Activated T-helper 1 cell treated with anti-CD3 and anti-CD28 coated beads, Interleukin-12 subunit alpha, Interleukin-12 subunit beta, Interleukin-2, Interleukin-4 antibody, amounts not matched to agents 30 ng/mL and 10 ng/mL and 1 ng/mL, durations not matched to agents 14 hours and 24 hours and 36 hours (primary cell): ENCODE measurements around the gene VPS18. TPM values are rescaled to one million over a fixed set of nuclear protein-coding genes. Genes with fewer than 3 reads are reported as not detected.

ENCODE experiments used
- DNase-seq: peaks from one replicate; pipeline ENCODE4 v3.0.0; 2021; ENCODE audit warnings: low spot score
- H3K27ac Mint-ChIP-seq: one replicate; pipeline ENCODE4 v1.8.0; 2021; ENCODE audit warnings: mild to moderate bottlenecking, mixed read lengths
- H3K27me3 Mint-ChIP-seq: one replicate; pipeline ENCODE4 v1.8.0; 2022; ENCODE audit warnings: mild to moderate bottlenecking, moderate library complexity, mixed read lengths; ENCODE audit not compliant: insufficient read depth
- H3K36me3 Mint-ChIP-seq: one replicate; pipeline ENCODE4 v1.8.0; 2021; ENCODE audit warnings: low read depth, mixed read lengths
- H3K4me1 Mint-ChIP-seq: one replicate; pipeline ENCODE4 v1.8.0; 2021; ENCODE audit warnings: low read depth, mixed read lengths
- H3K4me3 Mint-ChIP-seq: one replicate; pipeline ENCODE4 v1.8.0; 2021; ENCODE audit warnings: mild to moderate bottlenecking, moderate library complexity, mixed read lengths
- H3K9me3 Mint-ChIP-seq: one replicate; pipeline ENCODE4 v1.8.0; 2021; ENCODE audit warnings: mixed read lengths
- intact Hi-C: fragments of 100-400 bp; cut with micrococcal nuclease; formaldehyde crosslinking; loops from one replicate; pipeline ENCODE4 v1.15.1; 2024
- total RNA-seq: library from RNA; stranded (reverse); gene quantifications from 2 replicates; pipeline ENCODE4 v1.2.3, GENCODE V29; 2022

The VPS18 gene
- total RNA-seq, 1 donor from 2014 or later, result 16.7 TPM

GRCh38 chr15:40872791-40873693 lies 21.2 kb upstream of the VPS18 start:
- Mint-ChIP-seq H3K27me3 (peaks cover 7% of the 10 kb centered on the region), H3K9me3 (no peaks in the 10 kb centered on the region), H3K27ac (no peak overlapping the region), H3K36me3 (no peaks in the 10 kb centered on the region), H3K4me3 (peak overlapping the region; percentile 77), H3K4me1 (peaks cover 29% of the 10 kb centered on the region)
- no peak for DNase-seq
- intact Hi-C loops, result no loop called here

- H3K4me3 Mint-ChIP-seq, result peak within 1 kb of the TSS; percentile 88
- peak; percentile 58 for DNase-seq
- no peaks in the 10 kb centered on the region for H3K36me3 Mint-ChIP-seq
- H3K4me1 Mint-ChIP-seq, result peaks cover 34% of the 10 kb centered on the region
- peaks cover 7% of the 10 kb centered on the region for H3K27me3 Mint-ChIP-seq
- no peaks in the 10 kb centered on the region for H3K9me3 Mint-ChIP-seq
- intact Hi-C loops, result loop anchor here (1.0 kb wide), 1 partner anchor 17 kb away; no protein-coding TSS in a partner anchor
- peak within 1 kb of the TSS; percentile 68 for H3K27ac Mint-ChIP-seq
Measured at GRCh38 chr15:40873694-40874561, 20.3 kb upstream of the VPS18 start, which contains the start of gene RHOV. Gene RHOV, minus strand, starts transcription at chr15:40874234. Its CDS starts 95 bp downstream, at chr15:40874139.

GRCh38 chr15:40875991-40876730 lies 18.1 kb upstream of the VPS18 start:
- DNase-seq, result no peak
- Mint-ChIP-seq H3K4me3 (no peak overlapping the region), H3K4me1 (peaks cover 37% of the 10 kb centered on the region), H3K36me3 (no peaks in the 10 kb centered on the region), H3K27ac (no peak overlapping the region), H3K27me3 (peaks cover 7% of the 10 kb centered on the region), H3K9me3 (no peaks in the 10 kb centered on the region)
- intact Hi-C loops, result no loop called here

- Mint-ChIP-seq H3K4me1 (peaks cover 22% of the 10 kb centered on the region), H3K27me3 (peaks cover 2% of the 10 kb centered on the region), H3K9me3 (no peaks in the 10 kb centered on the region), H3K36me3 (no peaks in the 10 kb centered on the region), H3K27ac (no peak overlapping the region), H3K4me3 (no peak overlapping the region)
- DNase-seq, result no peak
- intact Hi-C loops, result loop anchor here (2.0 kb wide), 2 partner anchors 17 to 19 kb away; partner anchors contain the start of gene VPS18
Measured at GRCh38 chr15:40877694-40878093, 16.6 kb upstream of the VPS18 start.

- peak overlapping the region; percentile 16 for H3K4me3 Mint-ChIP-seq
- intact Hi-C loops, result loop anchor here (1.0 to 2.0 kb wide), 3 partner anchors 7 to 20 kb away; partner anchors contain the start of gene VPS18
- no peaks in the 10 kb centered on the region for H3K36me3 Mint-ChIP-seq
- peak; percentile 51 for DNase-seq
- H3K9me3 Mint-ChIP-seq, result no peaks in the 10 kb centered on the region
- H3K4me1 Mint-ChIP-seq, result peaks cover 21% of the 10 kb centered on the region
- H3K27me3 Mint-ChIP-seq, result peaks cover 2% of the 10 kb centered on the region
- H3K27ac Mint-ChIP-seq, result peak overlapping the region; percentile 24
Measured at GRCh38 chr15:40878785-40879184, 15.5 kb upstream of the VPS18 start.

DNA sequence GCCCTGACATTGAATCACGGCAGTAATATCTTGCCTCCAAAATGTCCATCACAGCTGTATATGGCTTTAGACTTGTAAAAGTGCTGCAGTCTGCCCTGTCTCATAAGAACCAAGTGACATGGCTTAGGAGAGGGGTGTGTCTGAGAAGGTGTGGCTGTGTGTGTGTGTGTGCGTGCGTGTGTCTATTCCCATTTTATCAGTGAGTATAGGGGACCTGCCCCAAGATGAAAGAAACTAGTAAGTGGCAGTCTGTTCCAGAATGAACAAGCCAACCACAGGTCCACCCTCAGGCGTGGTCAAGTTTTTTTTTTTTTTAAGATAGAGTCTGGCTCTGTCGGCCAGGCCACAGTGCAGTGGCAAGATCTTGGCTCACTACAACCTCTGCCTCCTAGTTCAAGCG lies 14.6 kb upstream of the VPS18 start:
- Mint-ChIP-seq H3K27ac (peak overlapping the region; percentile 40), H3K4me3 (no peak overlapping the region), H3K9me3 (no peaks in the 10 kb centered on the region), H3K27me3 (no peaks in the 10 kb centered on the region), H3K4me1 (peaks cover 21% of the 10 kb centered on the region), H3K36me3 (no peaks in the 10 kb centered on the region)
- no peak for DNase-seq
- intact Hi-C loops, result loop anchor here (1.0 to 2.0 kb wide), 3 partner anchors 8 to 21 kb away; partner anchors contain the start of gene VPS18

- Mint-ChIP-seq H3K9me3 (no peaks in the 10 kb centered on the region), H3K27ac (no peak overlapping the region), H3K27me3 (no peaks in the 10 kb centered on the region), H3K4me3 (no peak overlapping the region), H3K36me3 (peaks cover 1% of the 10 kb centered on the region), H3K4me1 (peaks cover 31% of the 10 kb centered on the region)
- DNase-seq, result no peak
- intact Hi-C loops, result no loop called here
Measured at GRCh38 chr15:40881351-40881750, 12.9 kb upstream of the VPS18 start.

DNA sequence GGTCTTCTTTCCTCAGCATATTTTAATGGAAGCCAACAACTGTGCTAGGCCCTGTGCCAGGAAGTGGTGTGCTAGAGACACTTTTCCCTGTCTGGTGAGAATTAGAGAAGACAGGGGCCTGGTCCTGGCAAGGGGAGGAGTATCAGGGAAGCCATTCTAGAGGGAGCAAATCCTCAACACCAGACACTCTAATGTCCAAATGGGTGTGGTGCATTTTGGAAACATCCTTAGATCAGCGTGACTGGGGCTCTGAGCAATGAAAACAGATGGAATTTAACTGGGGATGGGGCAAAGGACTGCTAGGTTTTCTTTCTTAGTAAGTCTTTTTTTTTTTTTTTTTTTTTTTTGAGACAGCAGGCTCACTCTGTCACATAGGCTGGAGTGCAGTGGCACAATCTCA lies 7.7 kb upstream of the VPS18 start:
- peaks cover 2% of the 10 kb centered on the region for H3K27me3 Mint-ChIP-seq
- H3K36me3 Mint-ChIP-seq, result peaks cover 4% of the 10 kb centered on the region
- peaks cover 21% of the 10 kb centered on the region for H3K4me1 Mint-ChIP-seq
- no peak for DNase-seq
- intact Hi-C loops, result no loop called here
- no peaks in the 10 kb centered on the region for H3K9me3 Mint-ChIP-seq
- H3K27ac Mint-ChIP-seq, result no peak overlapping the region
- no peak overlapping the region for H3K4me3 Mint-ChIP-seq

- intact Hi-C loops, result no loop called here
- Mint-ChIP-seq H3K27ac (no peak overlapping the region), H3K4me1 (peaks cover 43% of the 10 kb centered on the region), H3K27me3 (peaks cover 4% of the 10 kb centered on the region), H3K9me3 (no peaks in the 10 kb centered on the region), H3K4me3 (no peak overlapping the region), H3K36me3 (peaks cover 4% of the 10 kb centered on the region)
- DNase-seq, result no peak
Measured at GRCh38 chr15:40889112-40889511, 5.1 kb upstream of the VPS18 start.

- no peak overlapping the region for H3K27ac Mint-ChIP-seq
- no peak for DNase-seq
- no peak overlapping the region for H3K4me3 Mint-ChIP-seq
- H3K4me1 Mint-ChIP-seq, result peaks cover 44% of the 10 kb centered on the region
- H3K36me3 Mint-ChIP-seq, result peaks cover 9% of the 10 kb centered on the region
- peaks cover 4% of the 10 kb centered on the region for H3K27me3 Mint-ChIP-seq
- no peaks in the 10 kb centered on the region for H3K9me3 Mint-ChIP-seq
- intact Hi-C loops, result loop anchor here (5.0 kb wide), 3 partner anchors 49 to 324 kb away; partner anchors contain the start of genes CCDC32, KNL1, RPUSD2 and SPINT1
Measured at GRCh38 chr15:40891138-40891537, 3.1 kb upstream of the VPS18 start.

- H3K27me3 Mint-ChIP-seq, result peaks cover 4% of the 10 kb centered on the region
- H3K9me3 Mint-ChIP-seq, result no peaks in the 10 kb centered on the region
- H3K36me3 Mint-ChIP-seq, result peaks cover 6% of the 10 kb centered on the region
- H3K4me3 Mint-ChIP-seq, result peak overlapping the region; percentile 31
- no peak for DNase-seq
- intact Hi-C loops, result loop anchor here (5.0 kb wide), 3 partner anchors 50 to 325 kb away; partner anchors contain the start of genes CCDC32, KNL1, RPUSD2 and SPINT1
- no peak overlapping the region for H3K27ac Mint-ChIP-seq
- peaks cover 38% of the 10 kb centered on the region for H3K4me1 Mint-ChIP-seq
Measured at GRCh38 chr15:40891810-40892446, 2.3 kb upstream of the VPS18 start.
